Kidney (tissue), 14 donors: ENCODE results near the gene RGS3. TPM values are rescaled to one million over a fixed set of nuclear protein-coding genes. Genes with fewer than 3 reads are reported as not detected.
"Not testable (repeated sequence)": the region's sequence is repeated elsewhere in the genome, so short reads cannot be mapped to it uniquely, and the experiment has no call there.

Experiments used
- DNase-seq, 5 donors: peaks; one replicate each; pipeline ENCODE4 v3.0.0-alpha.2; 2013 to 2020
- FAIRE-seq: peaks from 2 replicates; lab custom pipeline; 2012; peaks lifted over from hg19 to GRCh38; lab: Jason Lieb, UNC
- H3K27ac ChIP-seq, 2 donors: one replicate each; pipeline ENCODE4 v1.7.0; 2013; ENCODE audit warnings: low read depth in 2 of 2, low read length in 2 of 2, inconsistent platforms in 1 of 2
- H3K27me3 ChIP-seq: one replicate; pipeline ENCODE4 v1.7.1; 2013; ENCODE audit warnings: low read length, inconsistent platforms; ENCODE audit not compliant: control insufficient read depth, insufficient read depth
- H3K36me3 ChIP-seq, 3 donors: one replicate each; pipeline versions ENCODE4 v1.7.0 to v1.7.1; 2013; ENCODE audit warnings: low read length in 3 of 3, control low read depth in 1 of 3, inconsistent platforms in 1 of 3; ENCODE audit not compliant: insufficient read depth in 3 of 3, control insufficient read depth in 2 of 3
- H3K4me1 ChIP-seq, 3 donors: one replicate each; pipeline versions ENCODE4 v1.7.0 to v1.7.1; 2013; ENCODE audit warnings: low read length in 3 of 3, inconsistent platforms in 1 of 3, low read depth in 1 of 3; ENCODE audit not compliant: control insufficient read depth in 2 of 3, insufficient read depth in 2 of 3
- H3K4me3 ChIP-seq, 3 donors: one replicate each; pipeline versions ENCODE4 v1.7.0 to v1.8.1; 2013; ENCODE audit warnings: low read length in 3 of 3, control low read depth in 1 of 3, inconsistent platforms in 1 of 3
- H3K9ac ChIP-seq, 3 donors: one replicate each; pipeline versions ENCODE4 v1.7.0 to v1.7.1; 2013; ENCODE audit warnings: low read length in 3 of 3, control low read depth in 1 of 3, inconsistent platforms in 1 of 3
- H3K9me3 ChIP-seq, 3 donors: one replicate each; pipeline versions ENCODE4 v1.7.0 to v1.7.1; 2013; ENCODE audit warnings: low read length in 3 of 3, control low read depth in 1 of 3, inconsistent platforms in 1 of 3; ENCODE audit not compliant: control insufficient read depth in 2 of 3, insufficient read depth in 1 of 3
- CTCF ChIP-seq: IDR thresholded peaks from 3 replicates; pipeline ENCODE4 v1.5.1; 2012; ENCODE audit warnings: mild to moderate bottlenecking, moderate library complexity, borderline replicate concordance; ENCODE audit not compliant: insufficient read depth; ENCODE audit errors: extremely low read depth
- intact Hi-C: fragments of 100-400 bp; cut with DNase I; formaldehyde crosslinking; loops from one replicate; pipeline ENCODE4 v1.11.1; 2022
- polyA plus RNA-seq: library from polyadenylated mRNA; stranded (reverse); fragments of 350-450 nt; fragmentation: Illumina TruSeq; extraction: RNeasy Lipid Tissue Mini Kit (QIAGEN cat#74804); gene quantifications from one replicate; pipeline ENCODE4 v1.2.3, GENCODE V29; 2014; ENCODE audit warnings: low read depth, low replicate concordance; ENCODE audit not compliant: insufficient read depth
- total RNA-seq: library from RNA; stranded (reverse); fragmentation: NEBNext Ultra II Directional; extraction: Animal tissue kit (Norgen Biotek cat#: 25700); gene quantifications from one replicate; pipeline ENCODE4 v1.2.1, GENCODE V29; 2021
- donor health status: control.
- donor health status: control.
- donor health status: control.
- donor health status: control.
- donor health status: control.
- donor health status: DM: yes; HTN: yes; CAD: no.
- donor health status: Normal renal cell carcinoma (clear cell type).

Gene RGS3
- total and polyA plus RNA-seq, 2 donors from 2014 or later = 114 to 137 TPM

GRCh38 chr9:113638897-113639296 lies 175.4 kb downstream of the RGS3 start:
- Histone ChIP-seq H3K4me3 (no peak overlapping the region), H3K9me3 (no peaks in the 10 kb centered on the region), H3K9ac (no peak overlapping the region), H3K4me1 (peaks cover 0 to 7% (median 4%) of the 10 kb centered on the region in 3 donors), H3K27ac (no peak overlapping the region), H3K27me3 (no peaks in the 10 kb centered on the region), H3K36me3 (no peaks in the 10 kb centered on the region)
- DNase-seq (peak in 4 of 5 donors; percentile 40 to 78 (median 60)), FAIRE-seq (no peak)
- TF ChIP-seq CTCF = no peak
- intact Hi-C loops = no loop called here

GRCh38 chr9:113639411-113639970 lies 176.0 kb downstream of the RGS3 start:
- H3K27me3 ChIP-seq, H3K9me3 ChIP-seq, intact Hi-C loops, FAIRE-seq, H3K36me3 ChIP-seq, H3K9ac ChIP-seq, H3K4me3 ChIP-seq, H3K27ac ChIP-seq, H3K4me1 ChIP-seq: not testable (repeated sequence)
- DNase-seq = peak in 1 of 5 donors; percentile 7

DNA sequence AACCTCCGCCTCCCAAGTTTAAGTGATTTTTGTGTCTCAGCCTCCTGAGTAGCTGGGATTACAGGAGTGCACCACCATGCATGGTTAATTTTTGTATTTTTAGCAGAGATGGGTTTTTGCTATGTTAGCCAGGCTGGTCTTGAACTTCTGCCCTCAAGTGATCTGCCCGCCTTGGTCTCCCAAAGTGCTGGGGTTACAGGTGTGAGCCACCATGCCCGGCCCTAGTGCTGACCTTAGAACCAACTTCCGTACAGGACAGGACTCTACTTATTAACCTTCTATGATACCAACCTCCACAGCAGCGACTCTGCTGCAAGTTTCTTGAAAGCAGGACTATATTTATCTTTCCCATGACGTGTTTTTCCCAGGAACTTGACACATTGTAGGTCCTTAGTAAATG lies 176.9 kb downstream of the RGS3 start:
- no peak overlapping the region for H3K27ac ChIP-seq
- H3K27me3 ChIP-seq = no peaks in the 10 kb centered on the region
- intact Hi-C loops = no loop called here
- TF ChIP-seq CTCF = no peak
- FAIRE-seq (no peak), DNase-seq (peak in 1 of 5 donors; percentile 7)
- H3K4me3 ChIP-seq = no peak overlapping the region
- no peaks in the 10 kb centered on the region for H3K36me3 ChIP-seq
- no peaks in the 10 kb centered on the region for H3K9me3 ChIP-seq
- no peak overlapping the region for H3K9ac ChIP-seq
- H3K4me1 ChIP-seq = no peaks in the 10 kb centered on the region

- DNase-seq = no peak
- H3K27me3 ChIP-seq = no peaks in the 10 kb centered on the region
- H3K9ac ChIP-seq = no peak overlapping the region
- H3K9me3 ChIP-seq = no peaks in the 10 kb centered on the region
- no peak overlapping the region for H3K4me3 ChIP-seq
- FAIRE-seq = no peak
- intact Hi-C loops = no loop called here
- H3K4me1 ChIP-seq = peaks cover 0 to 8% (median 3%) of the 10 kb centered on the region in 3 donors
- H3K27ac ChIP-seq = no peak overlapping the region
- no peak for TF ChIP-seq CTCF
- H3K36me3 ChIP-seq = no peaks in the 10 kb centered on the region
Observed at GRCh38 chr9:113641100-113641885, 177.8 kb downstream of the RGS3 start.
